WI38 (cell line): Measurements from ENCODE around the gene ZNF669.

Experiments
- H3K4me3 ChIP-seq: 2 replicates; pipeline ENCODE4 v1.5.1; 2011; ENCODE audit warnings: low read depth, mild to moderate bottlenecking, control low read depth, low read length
- CTCF ChIP-seq: IDR thresholded peaks from 2 replicates; pipeline ENCODE4 v1.5.1; 2012; ENCODE audit warnings: low read depth, mild to moderate bottlenecking, control low read depth, low read length

The ZNF669 gene

GRCh38 chr1:247113733-247114271, 9.6 kb upstream of the ZNF669 start:
- H3K4me3 ChIP-seq, result no peak overlapping the region
- TF ChIP-seq CTCF, result no peak

DNA sequence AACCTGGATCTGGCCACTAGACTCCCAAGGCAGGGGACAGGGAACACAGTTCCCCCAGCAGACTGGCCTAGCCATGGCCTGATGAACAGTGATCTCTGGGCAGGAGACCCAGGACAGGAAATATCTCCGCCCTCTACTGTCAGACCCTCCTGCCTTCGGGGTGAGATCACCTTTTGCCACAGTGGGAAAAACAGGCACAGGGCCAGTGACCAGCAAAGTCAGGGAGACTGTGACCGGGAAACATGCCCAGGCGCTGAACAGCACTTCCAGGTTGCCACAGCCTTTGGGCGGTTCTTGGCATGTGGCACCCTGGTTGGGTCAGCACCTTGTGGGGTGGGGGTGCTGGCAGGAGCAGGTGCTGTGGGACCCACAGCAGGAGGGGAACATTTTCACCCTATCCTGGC, 8.9 kb upstream of the ZNF669 start:
- no peak for TF ChIP-seq CTCF
- no peak overlapping the region for H3K4me3 ChIP-seq

GRCh38 chr1:247112479-247112781, 8.3 kb upstream of the ZNF669 start:
- no peak overlapping the region for H3K4me3 ChIP-seq

GRCh38 chr1:247111700-247112478, 7.7 kb upstream of the ZNF669 start:
- H3K4me3 ChIP-seq, result peak overlapping the region; percentile 65

More at GRCh38 chr1:247112479-247112781, 8.3 kb upstream of the ZNF669 start:
- no peak for TF ChIP-seq CTCF

GRCh38 chr1:247111259-247111699, 7.1 kb upstream of the ZNF669 start:
- peak overlapping the region; percentile 65 for H3K4me3 ChIP-seq
- no peak for TF ChIP-seq CTCF

More at GRCh38 chr1:247111700-247112478, 7.7 kb upstream of the ZNF669 start:
- no peak for TF ChIP-seq CTCF

GRCh38 chr1:247110627-247111258, 6.6 kb upstream of the ZNF669 start:
- TF ChIP-seq CTCF, result no peak
- peak overlapping the region; percentile 65 for H3K4me3 ChIP-seq

DNA sequence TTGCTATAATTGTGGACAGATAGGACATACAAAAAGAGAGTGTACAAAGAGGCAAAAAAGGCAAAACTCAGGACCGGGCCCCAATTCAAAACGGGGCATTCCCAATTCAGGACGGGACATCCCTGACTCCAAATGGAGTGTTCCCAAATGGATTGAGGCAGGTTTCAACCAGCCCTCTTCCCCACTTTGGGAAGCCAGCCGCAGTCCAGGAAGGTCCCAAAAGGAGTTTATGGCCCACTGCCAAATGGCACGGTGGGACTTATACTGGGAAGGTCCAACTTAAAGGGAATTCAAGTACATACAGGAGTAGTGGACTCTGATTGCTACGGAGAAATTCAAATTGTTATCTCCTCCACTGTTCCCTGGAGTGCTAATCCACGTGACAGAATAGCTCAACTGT, 3.5 kb upstream of the ZNF669 start:
- TF ChIP-seq CTCF, result no peak
- no peak overlapping the region for H3K4me3 ChIP-seq
